ENCODE results near the gene SLC39A11.
"Not testable (repeated sequence)": the region's sequence is repeated elsewhere in the genome, so short reads cannot be mapped to it uniquely, and the experiment has no call there.

SLC39A11 gene

GRCh38 chr17:72711521-72712310 is 380.8 kb downstream of the SLC39A11 start:
- TF ChIP-seq NFRKB (IDR thresholded peaks at IDR 0.05), result no peak
- no peak for TF ChIP-seq BHLHE40 (IDR thresholded peaks at IDR 0.05; ENCODE audit: borderline replicate concordance)
- TF ChIP-seq ARNT (IDR thresholded peaks at IDR 0.05), result no peak
- TF ChIP-seq FOXK2 (IDR thresholded peaks at IDR 0.05), result no peak
- TF ChIP-seq PKNOX1 (IDR thresholded peaks at IDR 0.05), result no peak
- no peak for TF ChIP-seq ZNF384 (IDR thresholded peaks at IDR 0.05)
- TF ChIP-seq FOXM1 (IDR thresholded peaks at IDR 0.05; ENCODE audit: borderline replicate concordance), result no peak
- no peak for TF ChIP-seq FOXA1 (IDR thresholded peaks at IDR 0.05)
- no peak for TF ChIP-seq L3MBTL2 (conservative IDR thresholded peaks at IDR 0.05)
- no peak for TF ChIP-seq SP1 (IDR thresholded peaks at IDR 0.05)
- no peak for TF ChIP-seq LEF1 (IDR thresholded peaks at IDR 0.05; ENCODE audit: borderline replicate concordance)
- no peak for TF ChIP-seq CTBP1 (IDR thresholded peaks at IDR 0.05; ENCODE audit: borderline replicate concordance)
- TF ChIP-seq HDGF (IDR thresholded peaks at IDR 0.05; ENCODE audit: borderline replicate concordance), result no peak
- TF ChIP-seq TARDBP (IDR thresholded peaks at IDR 0.05), result no peak
- CTCF ChIA-PET, result interaction anchor here (0.9 kb wide), 1 partner anchor 14 kb away, joined by 4 read pairs; no protein-coding TSS in a partner anchor
- no peak for DNase-seq (ENCODE audit: extremely low spot score)
- POLR2A ChIA-PET, result no interaction called here

- ChIA-PET POLR2A (no interaction called here), CTCF (no interaction called here)
- no peak for DNase-seq (ENCODE audit: extremely low spot score)
- TF ChIP-seq SUZ12 (IDR thresholded peaks at IDR 0.05) (no peak), BHLHE40 (IDR thresholded peaks at IDR 0.05; ENCODE audit: borderline replicate concordance) (no peak), ARNT (IDR thresholded peaks at IDR 0.05) (no peak)
Measured at GRCh38 chr17:72710834-72711233, 381.7 kb downstream of the SLC39A11 start.

- POLR2A ChIA-PET, result no interaction called here
- no peak for TF ChIP-seq FOXM1 (IDR thresholded peaks at IDR 0.05; ENCODE audit: borderline replicate concordance)
- no peak for TF ChIP-seq CTBP1 (IDR thresholded peaks at IDR 0.05; ENCODE audit: borderline replicate concordance)
- no peak for TF ChIP-seq FOXA1 (IDR thresholded peaks at IDR 0.05)
- no peak for TF ChIP-seq ELF4 (IDR thresholded peaks at IDR 0.05)
- no peak for TF ChIP-seq PKNOX1 (IDR thresholded peaks at IDR 0.05)
- no peak for TF ChIP-seq ARNT (IDR thresholded peaks at IDR 0.05)
- no peak for TF ChIP-seq HDGF (IDR thresholded peaks at IDR 0.05; ENCODE audit: borderline replicate concordance)
- no peak for TF ChIP-seq NFRKB (IDR thresholded peaks at IDR 0.05)
- CTCF ChIA-PET, result no interaction called here
- no peak for DNase-seq (ENCODE audit: extremely low spot score)
Measured at GRCh38 chr17:72710202-72710601, 382.3 kb downstream of the SLC39A11 start.

- CTCF ChIA-PET; DNase-seq (ENCODE audit: extremely low spot score); POLR2A ChIA-PET: not testable (repeated sequence)
Measured at GRCh38 chr17:72708682-72709081, 383.8 kb downstream of the SLC39A11 start.

GRCh38 chr17:72707881-72708280 is 384.6 kb downstream of the SLC39A11 start:
- no peak for TF ChIP-seq FOXA1 (IDR thresholded peaks at IDR 0.05)
- TF ChIP-seq SP1 (IDR thresholded peaks at IDR 0.05), result no peak
- TF ChIP-seq FOXK2 (IDR thresholded peaks at IDR 0.05), result no peak
- no peak for TF ChIP-seq HDGF (IDR thresholded peaks at IDR 0.05; ENCODE audit: borderline replicate concordance)
- no peak for TF ChIP-seq PKNOX1 (IDR thresholded peaks at IDR 0.05)
- no peak for TF ChIP-seq ARNT (IDR thresholded peaks at IDR 0.05)
- TF ChIP-seq BHLHE40 (IDR thresholded peaks at IDR 0.05; ENCODE audit: borderline replicate concordance), result no peak
- no peak for TF ChIP-seq CTBP1 (IDR thresholded peaks at IDR 0.05; ENCODE audit: borderline replicate concordance)
- DNase-seq (ENCODE audit: extremely low spot score), result no peak
- CTCF ChIA-PET, result no interaction called here
- POLR2A ChIA-PET, result no interaction called here

- POLR2A ChIA-PET, result no interaction called here
- TF ChIP-seq BHLHE40 (IDR thresholded peaks at IDR 0.05; ENCODE audit: borderline replicate concordance) (no peak), ARNT (IDR thresholded peaks at IDR 0.05) (no peak), HDGF (IDR thresholded peaks at IDR 0.05; ENCODE audit: borderline replicate concordance) (no peak), ZNF384 (IDR thresholded peaks at IDR 0.05) (no peak), FOXA1 (IDR thresholded peaks at IDR 0.05) (no peak), SP1 (IDR thresholded peaks at IDR 0.05) (no peak), FOXK2 (IDR thresholded peaks at IDR 0.05) (no peak), NFRKB (IDR thresholded peaks at IDR 0.05) (no peak), SUZ12 (IDR thresholded peaks at IDR 0.05) (no peak), ELF4 (IDR thresholded peaks at IDR 0.05) (no peak), CTBP1 (IDR thresholded peaks at IDR 0.05; ENCODE audit: borderline replicate concordance) (no peak), FOXM1 (IDR thresholded peaks at IDR 0.05; ENCODE audit: borderline replicate concordance) (no peak), LEF1 (IDR thresholded peaks at IDR 0.05; ENCODE audit: borderline replicate concordance) (no peak), TARDBP (IDR thresholded peaks at IDR 0.05) (no peak), PKNOX1 (IDR thresholded peaks at IDR 0.05) (no peak)
- CTCF ChIA-PET, result no interaction called here
- no peak for DNase-seq (ENCODE audit: extremely low spot score)
Measured at GRCh38 chr17:72706396-72706981, 386.0 kb downstream of the SLC39A11 start.
